Measurements from ENCODE around the gene ITGB7. TPM values are rescaled to one million over a fixed set of nuclear protein-coding genes. Genes with fewer than 3 reads are reported as not detected.
"Not testable (repeated sequence)": the region's sequence is repeated elsewhere in the genome, so short reads cannot be mapped to it uniquely, and the experiment has no call there.

Gene ITGB7
- total and polyA plus RNA-seq, 5 donors from 2014 or later = 279 to 382 (median 324) TPM

- peaks cover 27% of the 10 kb centered on the region for H3K36me3 Mint-ChIP-seq
- H3K27me3 ChIP-seq (ENCODE audit: control insufficient read depth, insufficient read depth, low read length) = no peaks in the 10 kb centered on the region
- no peak overlapping the region for H3K4me3 ChIP-seq (ENCODE audit: low read depth, low read length)
- no peaks in the 10 kb centered on the region for H3K9me3 Mint-ChIP-seq
- H3K4me3 Mint-ChIP-seq = no peak overlapping the region
- H3K36me3 ChIP-seq (ENCODE audit: control insufficient read depth, insufficient read depth, low read length) = peaks cover 3% of the 10 kb centered on the region
- ATAC-seq (ENCODE audit: low read depth in 2 of 2) (no peak), DNase-seq (no peak)
- no peaks in the 10 kb centered on the region for H3K9me3 ChIP-seq (ENCODE audit: control insufficient read depth in 2 of 2, low read length in 2 of 2)
- no peaks in the 10 kb centered on the region for H3K4me1 ChIP-seq (ENCODE audit: control insufficient read depth, insufficient read depth, low read length, poor library complexity, severe bottlenecking)
- peaks cover 0 to 3% (median 0%) of the 10 kb centered on the region in 4 donors for H3K4me1 Mint-ChIP-seq
- peaks cover 4% of the 10 kb centered on the region for H3K27me3 Mint-ChIP-seq
- H3K27ac ChIP-seq (ENCODE audit: insufficient read depth, low read length, poor library complexity, severe bottlenecking) = no peak overlapping the region
- no peak overlapping the region for H3K27ac Mint-ChIP-seq
Measured at GRCh38 chr12:53166837-53167236, 40.2 kb downstream of the ITGB7 start.

GRCh38 chr12:53163008-53163407, 44.0 kb downstream of the ITGB7 start:
- not testable (repeated sequence) for ATAC-seq (ENCODE audit: low read depth in 2 of 2); H3K27me3 ChIP-seq (ENCODE audit: control insufficient read depth, insufficient read depth, low read length); DNase-seq; H3K36me3 ChIP-seq (ENCODE audit: control insufficient read depth, insufficient read depth, low read length); H3K4me1 ChIP-seq (ENCODE audit: control insufficient read depth, insufficient read depth, low read length, poor library complexity, severe bottlenecking); H3K9me3 Mint-ChIP-seq; H3K4me3 ChIP-seq (ENCODE audit: low read depth, low read length); H3K27ac Mint-ChIP-seq; H3K27me3 Mint-ChIP-seq; H3K27ac ChIP-seq (ENCODE audit: insufficient read depth, low read length, poor library complexity, severe bottlenecking); H3K4me3 Mint-ChIP-seq; H3K4me1 Mint-ChIP-seq; H3K9me3 ChIP-seq (ENCODE audit: control insufficient read depth in 2 of 2, low read length in 2 of 2)
- H3K36me3 Mint-ChIP-seq = peaks cover 12% of the 10 kb centered on the region

- Histone ChIP-seq H3K36me3 (ENCODE audit: control insufficient read depth, insufficient read depth, low read length) (no peaks in the 10 kb centered on the region), H3K27me3 (ENCODE audit: control insufficient read depth, insufficient read depth, low read length) (no peaks in the 10 kb centered on the region), H3K9me3 (ENCODE audit: control insufficient read depth in 2 of 2, low read length in 2 of 2) (no peaks in the 10 kb centered on the region), H3K27ac (ENCODE audit: insufficient read depth, low read length, poor library complexity, severe bottlenecking) (no peak overlapping the region), H3K4me3 (ENCODE audit: low read depth, low read length) (no peak overlapping the region), H3K4me1 (ENCODE audit: control insufficient read depth, insufficient read depth, low read length, poor library complexity, severe bottlenecking) (peaks cover 7% of the 10 kb centered on the region)
- ATAC-seq (ENCODE audit: low read depth in 2 of 2) = no peak
- H3K36me3 Mint-ChIP-seq = peaks cover 6% of the 10 kb centered on the region
- no peak overlapping the region for H3K4me3 Mint-ChIP-seq
- peaks cover 5% of the 10 kb centered on the region for H3K27me3 Mint-ChIP-seq
- no peak overlapping the region for H3K27ac Mint-ChIP-seq
- H3K4me1 Mint-ChIP-seq = peaks cover 0 to 7% (median 3%) of the 10 kb centered on the region in 4 donors
- H3K9me3 Mint-ChIP-seq = no peaks in the 10 kb centered on the region
- DNase-seq = no peak
Measured at GRCh38 chr12:53161119-53161911, 45.7 kb downstream of the ITGB7 start.

GRCh38 chr12:53160673-53161072, 46.4 kb downstream of the ITGB7 start:
- Mint-ChIP-seq H3K27me3 (peaks cover 5% of the 10 kb centered on the region), H3K9me3 (no peaks in the 10 kb centered on the region), H3K4me3 (no peak overlapping the region), H3K36me3 (peaks cover 4% of the 10 kb centered on the region), H3K27ac (no peak overlapping the region), H3K4me1 (peaks cover 0 to 7% (median 3%) of the 10 kb centered on the region in 4 donors)
- Histone ChIP-seq H3K4me1 (ENCODE audit: control insufficient read depth, insufficient read depth, low read length, poor library complexity, severe bottlenecking) (peaks cover 7% of the 10 kb centered on the region), H3K36me3 (ENCODE audit: control insufficient read depth, insufficient read depth, low read length) (no peaks in the 10 kb centered on the region), H3K27ac (ENCODE audit: insufficient read depth, low read length, poor library complexity, severe bottlenecking) (no peak overlapping the region), H3K4me3 (ENCODE audit: low read depth, low read length) (no peak overlapping the region), H3K27me3 (ENCODE audit: control insufficient read depth, insufficient read depth, low read length) (no peaks in the 10 kb centered on the region), H3K9me3 (ENCODE audit: control insufficient read depth in 2 of 2, low read length in 2 of 2) (no peaks in the 10 kb centered on the region)
- DNase-seq (no peak), ATAC-seq (ENCODE audit: low read depth in 2 of 2) (no peak)

GRCh38 chr12:53160000-53160399, 47.1 kb downstream of the ITGB7 start:
- H3K4me3 ChIP-seq (ENCODE audit: low read depth, low read length) = no peak overlapping the region
- peaks cover 7% of the 10 kb centered on the region for H3K4me1 ChIP-seq (ENCODE audit: control insufficient read depth, insufficient read depth, low read length, poor library complexity, severe bottlenecking)
- no peak overlapping the region for H3K27ac Mint-ChIP-seq
- peaks cover 5% of the 10 kb centered on the region for H3K27me3 Mint-ChIP-seq
- no peaks in the 10 kb centered on the region for H3K9me3 Mint-ChIP-seq
- ATAC-seq (ENCODE audit: low read depth in 2 of 2) (no peak), DNase-seq (no peak)
- no peak overlapping the region for H3K27ac ChIP-seq (ENCODE audit: insufficient read depth, low read length, poor library complexity, severe bottlenecking)
- no peak overlapping the region for H3K4me3 Mint-ChIP-seq
- peaks cover 4% of the 10 kb centered on the region for H3K36me3 Mint-ChIP-seq
- H3K4me1 Mint-ChIP-seq = peaks cover 0 to 7% (median 3%) of the 10 kb centered on the region in 4 donors
- no peaks in the 10 kb centered on the region for H3K27me3 ChIP-seq (ENCODE audit: control insufficient read depth, insufficient read depth, low read length)
- no peaks in the 10 kb centered on the region for H3K36me3 ChIP-seq (ENCODE audit: control insufficient read depth, insufficient read depth, low read length)
- no peaks in the 10 kb centered on the region for H3K9me3 ChIP-seq (ENCODE audit: control insufficient read depth in 2 of 2, low read length in 2 of 2)

- Histone ChIP-seq H3K36me3 (ENCODE audit: control insufficient read depth, insufficient read depth, low read length) (no peaks in the 10 kb centered on the region), H3K27me3 (ENCODE audit: control insufficient read depth, insufficient read depth, low read length) (no peaks in the 10 kb centered on the region), H3K9me3 (ENCODE audit: control insufficient read depth in 2 of 2, low read length in 2 of 2) (no peaks in the 10 kb centered on the region), H3K4me1 (ENCODE audit: control insufficient read depth, insufficient read depth, low read length, poor library complexity, severe bottlenecking) (peaks cover 7% of the 10 kb centered on the region), H3K4me3 (ENCODE audit: low read depth, low read length) (no peak overlapping the region), H3K27ac (ENCODE audit: insufficient read depth, low read length, poor library complexity, severe bottlenecking) (no peak overlapping the region)
- H3K36me3 Mint-ChIP-seq = peaks cover 4% of the 10 kb centered on the region
- peak overlapping the region; percentile 13 to 50 (median 34) for H3K27ac Mint-ChIP-seq
- H3K4me1 Mint-ChIP-seq = peaks cover 0 to 7% (median 2%) of the 10 kb centered on the region in 4 donors
- peak; percentile 96 to 98 for ATAC-seq (ENCODE audit: low read depth in 2 of 2)
- H3K9me3 Mint-ChIP-seq = no peaks in the 10 kb centered on the region
- peak; percentile 76 to 90 (median 85) for DNase-seq
- peaks cover 5% of the 10 kb centered on the region for H3K27me3 Mint-ChIP-seq
- no peak overlapping the region for H3K4me3 Mint-ChIP-seq
Measured at GRCh38 chr12:53159195-53159839, 47.7 kb downstream of the ITGB7 start.

GRCh38 chr12:53152390-53152789, 54.7 kb downstream of the ITGB7 start:
- Mint-ChIP-seq H3K27me3 (peaks cover 8% of the 10 kb centered on the region), H3K36me3 (no peaks in the 10 kb centered on the region), H3K9me3 (no peaks in the 10 kb centered on the region), H3K4me3 (no peak overlapping the region), H3K4me1 (peaks cover 0 to 2% (median 0%) of the 10 kb centered on the region in 4 donors), H3K27ac (no peak overlapping the region)
- H3K4me1 ChIP-seq (ENCODE audit: control insufficient read depth, insufficient read depth, low read length, poor library complexity, severe bottlenecking) = no peaks in the 10 kb centered on the region
- DNase-seq (no peak), ATAC-seq (ENCODE audit: low read depth in 2 of 2) (no peak)
- no peaks in the 10 kb centered on the region for H3K27me3 ChIP-seq (ENCODE audit: control insufficient read depth, insufficient read depth, low read length)
- H3K9me3 ChIP-seq (ENCODE audit: control insufficient read depth in 2 of 2, low read length in 2 of 2) = no peaks in the 10 kb centered on the region
- H3K27ac ChIP-seq (ENCODE audit: insufficient read depth, low read length, poor library complexity, severe bottlenecking) = no peak overlapping the region
- H3K4me3 ChIP-seq (ENCODE audit: low read depth, low read length) = no peak overlapping the region
- no peaks in the 10 kb centered on the region for H3K36me3 ChIP-seq (ENCODE audit: control insufficient read depth, insufficient read depth, low read length)

All from CD4-positive, CD25-positive, alpha-beta regulatory T cell (primary cell).